Esophagus muscularis mucosa (tissue), 4 donors: Measurements from ENCODE around the gene NMU.

Source experiments
- EP300 ChIP-seq: sonication (generic); formaldehyde crosslinking; IDR thresholded peaks from one replicate; pipeline ENCODE4 v1.6.1; 2017; ENCODE audit warnings: antibody characterized with exemption
- POLR2A ChIP-seq: fragments of 450-650 bp; IDR thresholded peaks from one replicate; pipeline ENCODE4 v1.6.1; 2017; ENCODE audit warnings: antibody characterized with exemption, moderate library complexity, mild to moderate bottlenecking, low read depth
- TF ChIP-seq, protein P1 (sequence below), 3 experiments: fragments of 200-600 bp in 2 of 3; fragments of 450-650 bp in 1 of 3; sonication (generic) in 2 of 3; IDR thresholded peaks; one replicate each; pipeline ENCODE4 v1.5.1; 2017 to 2019; ENCODE audit warnings: antibody characterized with exemption in 3 of 3, mild to moderate bottlenecking in 2 of 3, moderate library complexity in 1 of 3

GRCh38 chr4:55545641-55546505 lies 90.2 kb downstream of the NMU start:
- TF ChIP-seq, protein P1, sequence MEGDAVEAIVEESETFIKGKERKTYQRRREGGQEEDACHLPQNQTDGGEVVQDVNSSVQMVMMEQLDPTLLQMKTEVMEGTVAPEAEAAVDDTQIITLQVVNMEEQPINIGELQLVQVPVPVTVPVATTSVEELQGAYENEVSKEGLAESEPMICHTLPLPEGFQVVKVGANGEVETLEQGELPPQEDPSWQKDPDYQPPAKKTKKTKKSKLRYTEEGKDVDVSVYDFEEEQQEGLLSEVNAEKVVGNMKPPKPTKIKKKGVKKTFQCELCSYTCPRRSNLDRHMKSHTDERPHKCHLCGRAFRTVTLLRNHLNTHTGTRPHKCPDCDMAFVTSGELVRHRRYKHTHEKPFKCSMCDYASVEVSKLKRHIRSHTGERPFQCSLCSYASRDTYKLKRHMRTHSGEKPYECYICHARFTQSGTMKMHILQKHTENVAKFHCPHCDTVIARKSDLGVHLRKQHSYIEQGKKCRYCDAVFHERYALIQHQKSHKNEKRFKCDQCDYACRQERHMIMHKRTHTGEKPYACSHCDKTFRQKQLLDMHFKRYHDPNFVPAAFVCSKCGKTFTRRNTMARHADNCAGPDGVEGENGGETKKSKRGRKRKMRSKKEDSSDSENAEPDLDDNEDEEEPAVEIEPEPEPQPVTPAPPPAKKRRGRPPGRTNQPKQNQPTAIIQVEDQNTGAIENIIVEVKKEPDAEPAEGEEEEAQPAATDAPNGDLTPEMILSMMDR (IDR thresholded peaks at IDR 0.05) = no peak
- TF ChIP-seq EP300 = no peak
- TF ChIP-seq POLR2A = no peak
